ENCODE results near the gene WASF1.

WASF1 gene

DNA sequence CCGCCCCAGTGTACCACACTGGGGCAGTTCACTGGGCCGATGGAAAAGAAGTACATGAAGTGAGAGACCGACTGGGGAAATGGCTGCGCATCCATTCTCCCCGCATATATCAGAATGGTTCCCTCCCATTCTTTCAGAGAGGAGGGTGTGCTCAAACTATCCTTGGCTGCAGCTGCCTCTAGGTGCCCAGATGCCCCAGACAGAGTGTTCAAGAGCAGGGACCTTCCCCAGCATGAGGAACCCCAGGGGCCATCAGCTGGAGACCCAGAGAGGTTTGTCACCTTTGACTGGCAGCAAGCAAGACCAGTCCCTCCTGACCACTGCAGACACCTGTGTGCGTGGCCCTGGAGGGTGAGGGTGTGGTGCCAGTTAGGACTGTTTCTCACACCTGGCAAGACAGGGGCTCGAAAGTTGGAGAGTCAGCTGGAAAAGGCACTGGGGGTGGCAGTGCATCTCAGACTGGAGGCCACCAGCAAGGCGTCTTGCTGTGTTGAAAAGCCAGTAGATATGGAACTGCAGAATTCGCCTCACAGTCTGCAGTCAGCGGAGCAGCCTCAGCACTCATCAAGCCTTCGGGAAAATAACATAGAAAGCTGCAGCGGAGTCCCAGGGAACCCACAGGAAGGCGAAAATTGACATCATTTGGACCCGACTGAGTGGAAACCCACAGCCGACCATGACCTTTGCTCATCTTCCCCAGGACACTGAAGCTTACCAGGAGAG is 124.6 kb downstream of the WASF1 start:
- Histone ChIP-seq H3K27ac (ENCODE audit: low read depth, low read length) (no peak overlapping the region), H3K4me3 (ENCODE audit: low read depth, low read length) (no peak overlapping the region), H3K27me3 (ENCODE audit: control insufficient read depth, insufficient read depth, low read length) (no peaks in the 10 kb centered on the region), H3K36me3 (ENCODE audit: control insufficient read depth, insufficient read depth, low read length) (no peaks in the 10 kb centered on the region), H3K4me1 (ENCODE audit: control insufficient read depth, insufficient read depth, low read length) (no peaks in the 10 kb centered on the region), H3K9me3 (ENCODE audit: control insufficient read depth, insufficient read depth, low read length) (no peaks in the 10 kb centered on the region), H3K9ac (ENCODE audit: low read depth, low read length) (no peak overlapping the region)

DNA sequence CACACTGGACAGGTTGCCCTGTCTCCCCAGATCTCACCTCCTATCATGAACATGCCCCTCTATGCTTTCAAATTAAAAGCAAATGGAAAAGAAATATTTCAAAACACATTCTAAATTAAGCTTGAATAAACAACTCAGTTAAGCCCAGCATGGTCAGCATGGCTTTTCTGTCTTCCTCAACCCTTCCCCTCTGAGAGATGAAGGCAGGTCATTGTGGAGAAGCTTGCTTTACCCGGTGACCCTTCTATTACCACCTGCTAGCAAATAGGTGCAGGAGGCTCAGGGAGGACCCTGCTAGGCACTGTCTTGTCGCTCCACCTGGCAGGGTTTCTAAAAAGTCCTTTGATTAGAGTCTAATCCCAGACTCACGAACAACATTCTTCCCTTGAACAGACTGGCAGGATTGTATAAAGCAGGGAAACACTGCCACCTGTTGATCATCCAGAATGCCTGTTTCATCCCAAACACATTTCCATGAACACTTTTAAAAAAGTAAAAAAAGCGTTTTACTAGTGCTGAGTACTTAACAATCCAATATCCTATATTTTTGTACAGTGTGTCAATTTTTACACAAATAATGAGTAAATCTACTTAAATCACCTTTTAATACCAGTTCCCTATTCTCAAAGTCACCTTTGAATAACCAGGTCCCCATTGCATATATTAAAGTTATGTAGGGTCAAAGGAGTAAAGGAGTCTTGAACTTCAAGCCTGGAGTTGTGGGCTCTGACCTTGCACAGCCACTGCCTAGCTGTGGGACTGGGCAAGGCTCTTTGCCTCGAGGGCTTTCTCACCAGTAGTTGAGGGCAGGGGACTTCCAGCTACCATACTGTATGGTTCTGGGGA is 125.9 kb downstream of the WASF1 start:
- H3K27me3 ChIP-seq (ENCODE audit: control insufficient read depth, insufficient read depth, low read length) = no peaks in the 10 kb centered on the region

DNA sequence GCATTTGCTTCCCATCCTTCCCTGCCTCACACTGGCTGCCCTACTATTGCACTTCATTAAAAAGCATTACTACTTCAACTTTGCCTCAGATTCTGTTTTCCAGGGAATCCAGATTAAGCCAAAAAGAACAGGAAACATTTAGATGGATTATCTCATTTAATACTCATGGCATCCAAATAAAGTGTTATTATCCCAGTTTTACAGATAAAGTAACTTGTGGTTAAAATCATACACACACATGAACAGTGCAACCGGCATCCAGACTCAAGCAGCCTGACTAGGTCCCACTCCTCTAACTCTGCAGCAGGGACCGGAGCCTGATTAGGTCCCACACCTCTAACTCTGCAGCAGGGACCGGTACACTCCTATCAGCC is 129.0 kb downstream of the WASF1 start:
- H3K4me1 ChIP-seq (ENCODE audit: control insufficient read depth, insufficient read depth, low read length) = no peaks in the 10 kb centered on the region
- no peaks in the 10 kb centered on the region for H3K27me3 ChIP-seq (ENCODE audit: control insufficient read depth, insufficient read depth, low read length)

More for the DNA sequence above, 125.9 kb downstream of the WASF1 start:
- Histone ChIP-seq H3K4me3 (ENCODE audit: low read depth, low read length) (no peak overlapping the region), H3K27ac (ENCODE audit: low read depth, low read length) (no peak overlapping the region), H3K4me1 (ENCODE audit: control insufficient read depth, insufficient read depth, low read length) (no peaks in the 10 kb centered on the region), H3K36me3 (ENCODE audit: control insufficient read depth, insufficient read depth, low read length) (no peaks in the 10 kb centered on the region), H3K9me3 (ENCODE audit: control insufficient read depth, insufficient read depth, low read length) (no peaks in the 10 kb centered on the region), H3K9ac (ENCODE audit: low read depth, low read length) (no peak overlapping the region)

More for the DNA sequence above, 129.0 kb downstream of the WASF1 start:
- Histone ChIP-seq H3K9me3 (ENCODE audit: control insufficient read depth, insufficient read depth, low read length) (no peaks in the 10 kb centered on the region; the same call in 1 of the 2 replicates), H3K36me3 (ENCODE audit: control insufficient read depth, insufficient read depth, low read length) (no peaks in the 10 kb centered on the region), H3K27ac (ENCODE audit: low read depth, low read length) (no peak overlapping the region), H3K4me3 (ENCODE audit: low read depth, low read length) (no peak overlapping the region), H3K9ac (ENCODE audit: low read depth, low read length) (no peak overlapping the region)
